HG02588 (cell line): ENCODE measurements around the gene AFG1L.
"Not testable (repeated sequence)": the region's sequence is repeated elsewhere in the genome, so short reads cannot be mapped to it uniquely, and the experiment has no call there.

Experiments used
- ATAC-seq: cut with Tn5 transposase; IDR thresholded peaks from one replicate; pipeline ENCODE4 v1.9.1; 2021; ENCODE audit warnings: mild to moderate bottlenecking, moderate library complexity; ENCODE audit not compliant: unreplicated experiment

Gene AFG1L

GRCh38 chr6:108287373-108287772 lies 7.5 kb upstream of the AFG1L start:
- no peak for ATAC-seq

GRCh38 chr6:108288742-108289141 lies 6.1 kb upstream of the AFG1L start:
- ATAC-seq = no peak

- no peak for ATAC-seq
These were observed 3.8 kb upstream of the AFG1L start for GRCh38 chr6:108291091-108291490.

GRCh38 chr6:108292561-108292960 lies 2.3 kb upstream of the AFG1L start:
- ATAC-seq = not testable (repeated sequence)

- ATAC-seq = no peak
These were observed 1.1 kb upstream of the AFG1L start for GRCh38 chr6:108293527-108294296.

- ATAC-seq = peak; percentile 19
These were observed 542 bp upstream of the AFG1L start for GRCh38 chr6:108294297-108294726.

- ATAC-seq = no peak
These were observed 822 bp downstream of the AFG1L start for GRCh38 chr6:108295676-108296075.

- ATAC-seq = no peak
These were observed 7.5 kb downstream of the AFG1L start for GRCh38 chr6:108302386-108302785.

- ATAC-seq = no peak
These were observed 9.8 kb downstream of the AFG1L start for GRCh38 chr6:108304646-108305045.

GRCh38 chr6:108308641-108309040 lies 13.8 kb downstream of the AFG1L start:
- not testable (repeated sequence) for ATAC-seq

- ATAC-seq = no peak
These were observed 15.0 kb downstream of the AFG1L start for GRCh38 chr6:108309844-108310243.

GRCh38 chr6:108312605-108313004 lies 17.8 kb downstream of the AFG1L start:
- ATAC-seq = no peak

GRCh38 chr6:108321253-108321747 lies 26.4 kb downstream of the AFG1L start:
- no peak for ATAC-seq

- no peak for ATAC-seq
These were observed 27.9 kb downstream of the AFG1L start for GRCh38 chr6:108322728-108323127.

GRCh38 chr6:108323710-108324466 lies 29.0 kb downstream of the AFG1L start:
- ATAC-seq = no peak

GRCh38 chr6:108330221-108330785 lies 35.4 kb downstream of the AFG1L start:
- not testable (repeated sequence) for ATAC-seq

GRCh38 chr6:108330806-108331205 lies 36.0 kb downstream of the AFG1L start:
- ATAC-seq = no peak

GRCh38 chr6:108331982-108332381 lies 37.1 kb downstream of the AFG1L start:
- ATAC-seq = no peak

GRCh38 chr6:108336971-108337370 lies 42.1 kb downstream of the AFG1L start:
- ATAC-seq = no peak

GRCh38 chr6:108337721-108338120 lies 42.9 kb downstream of the AFG1L start:
- ATAC-seq = no peak

GRCh38 chr6:108341372-108341771 lies 46.5 kb downstream of the AFG1L start:
- no peak for ATAC-seq

GRCh38 chr6:108343894-108344293 lies 49.0 kb downstream of the AFG1L start:
- no peak for ATAC-seq
